HepG2 (cell line): ENCODE data around the gene TENM3. TPM values are rescaled to one million over a fixed set of nuclear protein-coding genes. Genes with fewer than 3 reads are reported as not detected.

Experiments
- ATAC-seq: fragments of 200-7000 bp; cut with Tn5 transposase; 3 replicates; pipeline ENCODE4 v1.9.1; 2020; ENCODE audit warnings: mild to moderate bottlenecking, moderate library complexity
- BruUV-seq: library from RNA; stranded (reverse); fragments of 400-500 nt; replicated peaks from 2 replicates; lab custom pipeline; 2021; lab: Mats Ljungman, UMichigan
- CTCF ChIA-PET: fragments of 300-600 bp; formaldehyde crosslinking; extraction: SDS; loops from one replicate; lab custom pipeline; 2021; ENCODE audit warnings: low total read pairs, inconsistent platforms, low intra/inter-chr PET ratio; lab: Yijun Ruan, JAX
- POLR2A ChIA-PET: fragments of 350-600 bp; sonication (Branson Sonifier 250); formaldehyde crosslinking; loops from one replicate; lab custom pipeline; 2020; ENCODE audit warnings: antibody characterized with exemption, inconsistent platforms; lab: Yijun Ruan, JAX
- DNase-seq: peaks from one replicate; pipeline ENCODE4 v3.0.0-alpha.2; 2015; ENCODE audit warnings: low spot score
- FAIRE-seq: peaks from 3 replicates; lab custom pipeline; 2011; peaks lifted over from hg19 to GRCh38; lab: Jason Lieb, UNC
- H2AFZ ChIP-seq: one replicate; pipeline ENCODE4 v1.6.1; 2011; ENCODE audit warnings: low read length, inconsistent platforms
- H3K27ac ChIP-seq: fragments of 300-600 bp; 3 replicates; pipeline ENCODE4 v1.8.0; 2011; ENCODE audit warnings: mixed run types, mild to moderate bottlenecking, mixed read lengths, low read length, inconsistent platforms; ENCODE audit not compliant: insufficient read depth; ENCODE audit errors: extremely low read length
- H3K27me3 ChIP-seq, 2 experiments: fragments of 200-600 bp in 1 of 2; 2 replicates in 1 of 2; 3 replicates in 1 of 2; pipeline versions ENCODE4 v1.6.0 to v1.8.0; 2011; ENCODE audit warnings: low read length in 2 of 2, mild to moderate bottlenecking in 2 of 2, moderate library complexity in 2 of 2, inconsistent platforms in 1 of 2; ENCODE audit not compliant: insufficient read depth in 2 of 2, control insufficient read depth in 1 of 2
- H3K36me3 ChIP-seq, 2 experiments: fragments of 200-600 bp in 1 of 2; replicated peaks in 1 of 2; 2 replicates in 1 of 2; 3 replicates in 1 of 2; pipeline versions ENCODE4 v1.5.1 to v1.8.0; 2011; ENCODE audit warnings: low read length in 2 of 2, inconsistent platforms in 1 of 2; ENCODE audit not compliant: insufficient read depth in 2 of 2, control insufficient read depth in 1 of 2
- H3K4me1 ChIP-seq: 2 replicates; pipeline ENCODE4 v1.5.1; 2012; ENCODE audit warnings: low read length, inconsistent platforms; ENCODE audit not compliant: insufficient read depth
- H3K4me2 ChIP-seq: 2 replicates; pipeline ENCODE4 v1.6.0; 2011; ENCODE audit warnings: low read depth, low read length, inconsistent platforms
- H3K4me3 ChIP-seq, 3 experiments: fragments of 200-600 bp in 1 of 3; sonication (generic), shearing (Covaris generic) in 1 of 3; replicated peaks in 1 of 3; 2 replicates each; pipeline ENCODE4 v1.5.1; 2011 to 2016; ENCODE audit warnings: low read length in 3 of 3, inconsistent platforms in 2 of 3, low read depth in 2 of 3, mild to moderate bottlenecking in 2 of 3, control low read depth in 1 of 3, mixed read lengths in 1 of 3; ENCODE audit not compliant: insufficient read depth in 1 of 3
- H3K79me2 ChIP-seq: one replicate; pipeline ENCODE4 v1.6.1; 2011; ENCODE audit warnings: low read length, inconsistent platforms; ENCODE audit not compliant: insufficient read depth
- H3K9ac ChIP-seq: 2 replicates; pipeline ENCODE4 v1.6.0; 2011; ENCODE audit warnings: mild to moderate bottlenecking, low read depth, low read length, inconsistent platforms; ENCODE audit not compliant: insufficient read depth
- H3K9me3 ChIP-seq: 2 replicates; pipeline ENCODE4 v1.5.1; 2012; ENCODE audit warnings: mild to moderate bottlenecking, low read length
- H4K20me1 ChIP-seq: 2 replicates; pipeline ENCODE4 v1.6.0; 2011; ENCODE audit warnings: inconsistent platforms, mild to moderate bottlenecking, low read length, moderate library complexity; ENCODE audit not compliant: insufficient read depth
- BRD4 ChIP-seq: sonication (generic); formaldehyde crosslinking; IDR thresholded peaks from 2 replicates; pipeline ENCODE4 v1.4.0; 2020; ENCODE audit warnings: missing genetic modification reagents
- HOXA7 ChIP-seq: sonication (generic); formaldehyde crosslinking; IDR thresholded peaks from 2 replicates; pipeline ENCODE4 v1.8.1; 2022; ENCODE audit warnings: mild to moderate bottlenecking, missing genetic modification reagents, moderate library complexity
- SP2 ChIP-seq: sonication (generic); formaldehyde crosslinking; IDR thresholded peaks from 2 replicates; pipeline ENCODE4 v1.5.1; 2020; ENCODE audit warnings: mild to moderate bottlenecking, missing genetic modification reagents
- TRAFD1 ChIP-seq: sonication (generic); formaldehyde crosslinking; IDR thresholded peaks from 2 replicates; pipeline ENCODE4 v1.5.1; 2020; ENCODE audit warnings: missing genetic modification reagents, mild to moderate bottlenecking, borderline replicate concordance
- whole genome bisulfite sequencing: methylation state at CpG from one replicate; pipeline ENCODE4 v1.1.6; 2017; ENCODE audit warnings: low lambda C conversion rate; 5-methylcytosine and 5-hydroxymethylcytosine counted together
- in situ Hi-C: cut with HindIII; loops from 2 replicates; pipeline ENCODE4 v1.10.0; 2017; ENCODE audit warnings: low pct_unique_long_range_greater_than_20kb; ENCODE audit not compliant: extremely low pct_ligation_motif_present
- intact Hi-C: fragments of 100-400 bp; cut with micrococcal nuclease; formaldehyde crosslinking; loops from one replicate; pipeline ENCODE4 v1.10.0; 2022; ENCODE audit not compliant: unreplicated experiment
- polyA plus RNA-seq, 8 experiments: library from polyadenylated mRNA; depleted of rRNA in 3 of 8; stranded (reverse) in 7 of 8; unstranded in 1 of 8; fragments of >200 nt; fragmentation: Illumina TruSeq in 4 of 8; extraction: Trizol in 4 of 8; gene quantifications; 2 replicates each; pipeline versions ENCODE4 v1.2.1 to v1.2.3, GENCODE V29; 2011 to 2016; ENCODE audit warnings: low read depth in 4 of 8, missing spikeins in 1 of 8, mixed read lengths in 1 of 8; ENCODE audit not compliant: insufficient read depth in 1 of 8
- total RNA-seq, 5 experiments: library from RNA; depleted of rRNA; stranded (reverse); fragments of >200 nt; fragmentation: Illumina TruSeq; extraction: Trizol; gene quantifications; 2 replicates each; pipeline ENCODE4 v1.2.3, GENCODE V29; 2016; ENCODE audit warnings: low read depth in 1 of 5
- TF ChIP-seq, protein P1 (sequence below): sonication (generic); formaldehyde crosslinking; IDR thresholded peaks from 2 replicates; pipeline ENCODE4 v1.4.0; 2020; ENCODE audit warnings: missing genetic modification reagents

TENM3 gene
- total and polyA plus RNA-seq, 2 of the 13 experiments (the other 11 are each of a cell fraction or from before 2014, with no cell fraction given), result 0.04 TPM; not detected in 1

DNA sequence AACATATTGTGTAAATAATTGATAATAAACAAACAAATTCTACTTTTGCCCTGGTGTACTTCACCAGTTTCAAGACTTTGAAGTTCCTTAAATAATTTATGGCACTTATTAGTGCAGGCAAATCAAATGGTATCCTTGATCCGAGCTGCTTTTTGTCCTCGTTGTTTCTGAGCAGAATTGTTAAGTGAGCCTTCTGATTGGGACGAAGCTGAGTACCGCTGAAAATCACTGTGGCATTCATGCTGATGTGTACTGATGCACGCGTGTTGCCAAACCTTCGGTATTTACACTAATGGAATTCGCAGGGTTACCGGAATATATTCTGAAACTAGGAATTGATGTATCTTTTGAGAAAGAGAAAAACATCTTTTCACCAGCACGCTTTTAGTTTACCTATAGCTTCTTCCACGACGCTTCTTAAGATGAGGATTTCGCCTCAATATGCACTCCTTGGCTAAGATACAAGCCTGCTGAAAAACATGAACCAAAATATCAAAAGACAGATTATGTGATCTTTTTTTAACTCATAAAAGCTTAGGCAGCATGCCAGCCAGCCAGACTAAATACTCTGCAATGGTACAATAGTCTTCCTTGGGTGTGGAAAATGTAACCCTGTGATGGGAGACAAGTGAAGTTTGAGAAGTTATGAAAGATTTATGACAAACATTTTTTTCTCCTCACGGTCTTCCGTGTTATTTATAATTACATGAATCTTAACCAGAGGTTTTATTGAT, 48.9 kb upstream of the TENM3 start (continued):
- no peak for TF ChIP-seq HOXA7

GRCh38 chr4:182197611-182198010, 45.6 kb upstream of the TENM3 start:
- Histone ChIP-seq H3K27me3 (peaks cover 0 to 2% of the 10 kb centered on the region in 2 experiments; a peak in 1 of 5 replicates), H3K79me2 (no peaks in the 10 kb centered on the region), H3K4me3 (no peak overlapping the region), H3K9me3 (no peaks in the 10 kb centered on the region), H4K20me1 (no peaks in the 10 kb centered on the region), H2AFZ (no peak overlapping the region), H3K9ac (no peak overlapping the region), H3K27ac (no peak overlapping the region), H3K4me1 (no peaks in the 10 kb centered on the region), H3K4me2 (no peak overlapping the region), H3K36me3 (no peaks in the 10 kb centered on the region)
- FAIRE-seq, result no peak
- POLR2A ChIA-PET, result no interaction called here
- ATAC-seq, result no peak
- DNase-seq, result no peak
- in situ Hi-C loops, result no loop called here
- intact Hi-C loops, result no loop called here
- no TSS peak for BruUV-seq
- CTCF ChIA-PET, result no interaction called here
- 33% methylated on average over 5 of the region's 9 CpGs for WGBS
- TF ChIP-seq, protein P1, sequence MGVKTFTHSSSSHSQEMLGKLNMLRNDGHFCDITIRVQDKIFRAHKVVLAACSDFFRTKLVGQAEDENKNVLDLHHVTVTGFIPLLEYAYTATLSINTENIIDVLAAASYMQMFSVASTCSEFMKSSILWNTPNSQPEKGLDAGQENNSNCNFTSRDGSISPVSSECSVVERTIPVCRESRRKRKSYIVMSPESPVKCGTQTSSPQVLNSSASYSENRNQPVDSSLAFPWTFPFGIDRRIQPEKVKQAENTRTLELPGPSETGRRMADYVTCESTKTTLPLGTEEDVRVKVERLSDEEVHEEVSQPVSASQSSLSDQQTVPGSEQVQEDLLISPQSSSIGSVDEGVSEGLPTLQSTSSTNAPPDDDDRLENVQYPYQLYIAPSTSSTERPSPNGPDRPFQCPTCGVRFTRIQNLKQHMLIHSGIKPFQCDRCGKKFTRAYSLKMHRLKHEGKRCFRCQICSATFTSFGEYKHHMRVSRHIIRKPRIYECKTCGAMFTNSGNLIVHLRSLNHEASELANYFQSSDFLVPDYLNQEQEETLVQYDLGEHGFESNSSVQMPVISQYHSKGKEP (CRISPR knock-in tag), result no peak
- TF ChIP-seq SP2 (CRISPR knock-in tag) (no peak), BRD4 (CRISPR knock-in tag) (no peak), TRAFD1 (CRISPR knock-in tag) (no peak)
